Measurements from ENCODE around the gene CHRM2.

The CHRM2 gene

GRCh38 chr7:137036768-137037167, 168.3 kb downstream of the CHRM2 start:
- no peak for DNase-seq

GRCh38 chr7:137038706-137039105, 170.3 kb downstream of the CHRM2 start:
- DNase-seq, result no peak

GRCh38 chr7:137040745-137041144, 172.3 kb downstream of the CHRM2 start:
- no peak for DNase-seq

- no peak for DNase-seq
These were observed 177.1 kb downstream of the CHRM2 start for GRCh38 chr7:137045573-137045972.

DNA sequence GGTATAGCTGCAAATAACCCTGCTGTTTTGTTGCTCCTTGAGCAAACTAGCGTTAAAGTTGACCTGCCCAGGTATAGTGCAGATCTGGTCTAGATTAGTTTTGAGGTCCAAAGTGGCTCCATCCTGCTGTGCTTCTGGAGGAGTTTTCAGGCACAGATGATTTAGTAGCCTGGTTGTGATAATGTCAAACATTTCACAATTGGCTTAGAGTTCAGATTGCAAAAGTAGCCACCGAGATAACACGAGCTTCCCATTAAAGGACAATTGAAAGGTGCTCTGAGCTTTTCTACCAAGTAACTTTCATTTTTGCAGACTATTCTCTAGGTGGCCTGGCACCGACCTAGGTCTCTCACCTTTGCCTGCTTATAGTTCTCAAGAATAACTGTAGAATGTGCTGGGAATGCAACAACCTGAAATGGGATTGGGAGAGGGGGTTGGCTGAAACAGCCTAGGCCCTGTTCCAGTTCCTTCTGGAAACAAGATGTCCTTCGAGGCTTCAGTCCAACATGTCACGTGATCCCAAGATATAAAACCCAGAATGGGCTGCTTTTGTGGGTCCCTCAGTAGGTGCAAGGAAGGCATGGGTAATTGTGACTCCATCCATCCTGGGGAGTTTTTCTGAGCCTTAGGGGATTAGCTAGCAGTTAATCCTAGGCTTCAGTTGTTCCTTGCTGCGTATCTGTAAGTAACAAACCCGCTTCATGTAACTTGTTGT, 201.0 kb downstream of the CHRM2 start:
- DNase-seq, result no peak

Measured in islet precursor cell (in vitro differentiated cells).